K562 (cell line): Measurements from ENCODE around the gene HTR3E. TPM values are rescaled to one million over a fixed set of nuclear protein-coding genes. Genes with fewer than 3 reads are reported as not detected.

Experiments
- EZH2 ChIP-seq: IDR thresholded peaks from 2 replicates; pipeline ENCODE4 v1.6.1; 2012; ENCODE audit warnings: low read depth, mild to moderate bottlenecking, inconsistent platforms, low read length, borderline replicate concordance
- ILF3 ChIP-seq: fragments of 450-650 bp; IDR thresholded peaks from 2 replicates; pipeline ENCODE4 v1.6.1; 2018; ENCODE audit warnings: antibody characterized with exemption, mild to moderate bottlenecking, moderate library complexity, borderline replicate concordance
- KDM2B ChIP-seq: fragments of 250-450 bp; sonication (Bioruptor Pico); IDR thresholded peaks from 2 replicates; pipeline ENCODE4 v1.8.0; 2021; ENCODE audit warnings: mild to moderate bottlenecking, moderate library complexity
- MTA3 ChIP-seq: fragments of 450-650 bp; formaldehyde crosslinking; IDR thresholded peaks from 2 replicates; pipeline ENCODE4 v1.6.1; 2017; ENCODE audit warnings: mild to moderate bottlenecking, borderline replicate concordance
- OTX1 ChIP-seq: fragments of 450-650 bp; formaldehyde crosslinking; IDR thresholded peaks from 2 replicates; pipeline ENCODE4 v1.4.0; 2022; ENCODE audit warnings: mild to moderate bottlenecking
- SETDB1 ChIP-seq: IDR thresholded peaks from one replicate; pipeline ENCODE4 v1.6.1; 2012; ENCODE audit warnings: low read length, control low read depth, inconsistent platforms
- TAF9B ChIP-seq: fragments of 450-650 bp; IDR thresholded peaks from 2 replicates; pipeline ENCODE4 v1.6.1; 2018; ENCODE audit warnings: mild to moderate bottlenecking; ENCODE audit not compliant: partially characterized antibody
- TCF7 ChIP-seq: sonication (generic); IDR thresholded peaks from 2 replicates; pipeline ENCODE4 v1.6.1; 2016; ENCODE audit warnings: antibody characterized with exemption, borderline replicate concordance
- TRIM24 ChIP-seq, 2 experiments: fragments of 450-650 bp; IDR thresholded peaks; 2 replicates each; pipeline ENCODE4 v1.6.1; 2016
- ZNF217 ChIP-seq: sonication (generic); formaldehyde crosslinking; IDR thresholded peaks from 2 replicates; pipeline ENCODE4 v1.8.0; 2022; ENCODE audit warnings: mild to moderate bottlenecking, missing genetic modification reagents
- ZNF696 ChIP-seq: fragments of 250-450 bp; sonication (Bioruptor Pico); conservative IDR thresholded peaks from 2 replicates; pipeline ENCODE4 v1.4.0; 2020; ENCODE audit warnings: mild to moderate bottlenecking, moderate library complexity
- polyA plus RNA-seq, 8 experiments: library from polyadenylated mRNA; depleted of rRNA in 4 of 8; stranded (reverse) in 5 of 8; unstranded in 3 of 8; fragments of >200 nt; fragmentation: Nextera tagmentation in 2 of 8; fragmentation: Illumina TruSeq in 1 of 8; extraction: Ambion mirVana in 2 of 8; extraction: Trizol in 1 of 8; gene quantifications; 2 replicates each; pipeline versions ENCODE4 v1.2.1 to v1.2.3, GENCODE V29; 2011 to 2014; ENCODE audit warnings: inconsistent platforms in 1 of 8, missing spikeins in 1 of 8
- total RNA-seq, 7 experiments: library from RNA; depleted of rRNA in 6 of 7; stranded (reverse); fragments of >200 nt in 6 of 7; fragmentation: Illumina TruSeq in 2 of 7; extraction: Trizol in 2 of 7; gene quantifications; 2 replicates each; pipeline versions ENCODE4 v1.2.1 to v1.2.3, GENCODE V29; 2011 to 2021; ENCODE audit warnings: low replicate concordance in 1 of 7
- TF ChIP-seq, protein P1 (sequence below), 2 experiments: fragments of 450-650 bp; IDR thresholded peaks; 2 replicates each; pipeline ENCODE4 v1.6.1; 2018; ENCODE audit warnings: mild to moderate bottlenecking in 2 of 2, low read depth in 1 of 2; ENCODE audit not compliant: partially characterized antibody in 2 of 2
- TF ChIP-seq, protein P2 (sequence below): sonication (generic); formaldehyde crosslinking; IDR thresholded peaks from 2 replicates; pipeline ENCODE4 v1.8.1; 2023; ENCODE audit warnings: missing genetic modification reagents, mild to moderate bottlenecking, borderline replicate concordance
- TF ChIP-seq, protein P3 (sequence below): fragments of 450-650 bp; IDR thresholded peaks from 2 replicates; pipeline ENCODE4 v1.6.1; 2016; ENCODE audit warnings: antibody characterized with exemption

HTR3E gene
- total and polyA plus RNA-seq, 9 of the 15 experiments (the other 6 are each of a cell fraction or from before 2014, with no cell fraction given) = not detected

DNA sequence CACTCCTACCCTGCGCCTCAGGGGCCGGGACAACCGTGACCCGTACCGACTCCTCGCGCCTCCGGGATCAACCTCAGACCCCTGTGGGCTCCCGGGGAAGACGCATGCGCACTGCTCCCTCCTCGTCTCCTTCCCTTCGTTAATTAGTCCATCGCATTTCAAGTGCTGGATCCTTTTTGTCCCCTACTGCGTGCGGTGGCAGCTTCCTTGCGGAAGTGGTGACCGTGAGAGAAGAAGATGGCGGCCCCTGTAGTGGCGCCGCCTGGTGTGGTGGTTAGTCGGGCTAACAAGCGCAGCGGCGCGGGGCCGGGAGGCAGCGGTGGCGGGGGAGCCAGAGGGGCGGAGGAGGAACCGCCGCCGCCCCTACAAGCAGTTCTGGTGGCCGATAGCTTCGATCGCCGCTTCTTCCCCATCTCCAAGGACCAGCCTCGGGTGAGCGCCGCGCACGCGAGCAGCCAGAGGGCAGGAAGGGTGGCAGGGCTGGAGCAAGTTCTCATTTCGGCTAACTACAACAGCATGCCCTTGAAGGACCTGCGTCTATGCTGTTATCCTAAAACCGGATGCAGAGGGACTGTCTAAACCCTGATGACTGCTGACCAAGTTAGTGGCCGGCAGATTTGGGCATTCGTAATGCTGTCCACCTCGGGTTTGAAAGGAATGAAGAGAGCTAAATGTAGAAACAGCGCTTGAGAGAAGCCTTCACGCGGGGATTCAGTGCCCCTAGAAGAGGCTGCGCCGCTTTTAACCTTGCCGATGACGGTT, 38.5 kb downstream of the HTR3E start, which contains the start of gene EIF2B5 (continued):
- TF ChIP-seq, protein P1, sequence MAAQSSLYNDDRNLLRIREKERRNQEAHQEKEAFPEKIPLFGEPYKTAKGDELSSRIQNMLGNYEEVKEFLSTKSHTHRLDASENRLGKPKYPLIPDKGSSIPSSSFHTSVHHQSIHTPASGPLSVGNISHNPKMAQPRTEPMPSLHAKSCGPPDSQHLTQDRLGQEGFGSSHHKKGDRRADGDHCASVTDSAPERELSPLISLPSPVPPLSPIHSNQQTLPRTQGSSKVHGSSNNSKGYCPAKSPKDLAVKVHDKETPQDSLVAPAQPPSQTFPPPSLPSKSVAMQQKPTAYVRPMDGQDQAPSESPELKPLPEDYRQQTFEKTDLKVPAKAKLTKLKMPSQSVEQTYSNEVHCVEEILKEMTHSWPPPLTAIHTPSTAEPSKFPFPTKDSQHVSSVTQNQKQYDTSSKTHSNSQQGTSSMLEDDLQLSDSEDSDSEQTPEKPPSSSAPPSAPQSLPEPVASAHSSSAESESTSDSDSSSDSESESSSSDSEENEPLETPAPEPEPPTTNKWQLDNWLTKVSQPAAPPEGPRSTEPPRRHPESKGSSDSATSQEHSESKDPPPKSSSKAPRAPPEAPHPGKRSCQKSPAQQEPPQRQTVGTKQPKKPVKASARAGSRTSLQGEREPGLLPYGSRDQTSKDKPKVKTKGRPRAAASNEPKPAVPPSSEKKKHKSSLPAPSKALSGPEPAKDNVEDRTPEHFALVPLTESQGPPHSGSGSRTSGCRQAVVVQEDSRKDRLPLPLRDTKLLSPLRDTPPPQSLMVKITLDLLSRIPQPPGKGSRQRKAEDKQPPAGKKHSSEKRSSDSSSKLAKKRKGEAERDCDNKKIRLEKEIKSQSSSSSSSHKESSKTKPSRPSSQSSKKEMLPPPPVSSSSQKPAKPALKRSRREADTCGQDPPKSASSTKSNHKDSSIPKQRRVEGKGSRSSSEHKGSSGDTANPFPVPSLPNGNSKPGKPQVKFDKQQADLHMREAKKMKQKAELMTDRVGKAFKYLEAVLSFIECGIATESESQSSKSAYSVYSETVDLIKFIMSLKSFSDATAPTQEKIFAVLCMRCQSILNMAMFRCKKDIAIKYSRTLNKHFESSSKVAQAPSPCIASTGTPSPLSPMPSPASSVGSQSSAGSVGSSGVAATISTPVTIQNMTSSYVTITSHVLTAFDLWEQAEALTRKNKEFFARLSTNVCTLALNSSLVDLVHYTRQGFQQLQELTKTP (IDR thresholded peaks at IDR 0.05; ENCODE audit: low read depth in 1 of 2, partially characterized antibody in 2 of 2) = peak in 1 of 2 experiments; percentile 34
- TF ChIP-seq, protein P2, sequence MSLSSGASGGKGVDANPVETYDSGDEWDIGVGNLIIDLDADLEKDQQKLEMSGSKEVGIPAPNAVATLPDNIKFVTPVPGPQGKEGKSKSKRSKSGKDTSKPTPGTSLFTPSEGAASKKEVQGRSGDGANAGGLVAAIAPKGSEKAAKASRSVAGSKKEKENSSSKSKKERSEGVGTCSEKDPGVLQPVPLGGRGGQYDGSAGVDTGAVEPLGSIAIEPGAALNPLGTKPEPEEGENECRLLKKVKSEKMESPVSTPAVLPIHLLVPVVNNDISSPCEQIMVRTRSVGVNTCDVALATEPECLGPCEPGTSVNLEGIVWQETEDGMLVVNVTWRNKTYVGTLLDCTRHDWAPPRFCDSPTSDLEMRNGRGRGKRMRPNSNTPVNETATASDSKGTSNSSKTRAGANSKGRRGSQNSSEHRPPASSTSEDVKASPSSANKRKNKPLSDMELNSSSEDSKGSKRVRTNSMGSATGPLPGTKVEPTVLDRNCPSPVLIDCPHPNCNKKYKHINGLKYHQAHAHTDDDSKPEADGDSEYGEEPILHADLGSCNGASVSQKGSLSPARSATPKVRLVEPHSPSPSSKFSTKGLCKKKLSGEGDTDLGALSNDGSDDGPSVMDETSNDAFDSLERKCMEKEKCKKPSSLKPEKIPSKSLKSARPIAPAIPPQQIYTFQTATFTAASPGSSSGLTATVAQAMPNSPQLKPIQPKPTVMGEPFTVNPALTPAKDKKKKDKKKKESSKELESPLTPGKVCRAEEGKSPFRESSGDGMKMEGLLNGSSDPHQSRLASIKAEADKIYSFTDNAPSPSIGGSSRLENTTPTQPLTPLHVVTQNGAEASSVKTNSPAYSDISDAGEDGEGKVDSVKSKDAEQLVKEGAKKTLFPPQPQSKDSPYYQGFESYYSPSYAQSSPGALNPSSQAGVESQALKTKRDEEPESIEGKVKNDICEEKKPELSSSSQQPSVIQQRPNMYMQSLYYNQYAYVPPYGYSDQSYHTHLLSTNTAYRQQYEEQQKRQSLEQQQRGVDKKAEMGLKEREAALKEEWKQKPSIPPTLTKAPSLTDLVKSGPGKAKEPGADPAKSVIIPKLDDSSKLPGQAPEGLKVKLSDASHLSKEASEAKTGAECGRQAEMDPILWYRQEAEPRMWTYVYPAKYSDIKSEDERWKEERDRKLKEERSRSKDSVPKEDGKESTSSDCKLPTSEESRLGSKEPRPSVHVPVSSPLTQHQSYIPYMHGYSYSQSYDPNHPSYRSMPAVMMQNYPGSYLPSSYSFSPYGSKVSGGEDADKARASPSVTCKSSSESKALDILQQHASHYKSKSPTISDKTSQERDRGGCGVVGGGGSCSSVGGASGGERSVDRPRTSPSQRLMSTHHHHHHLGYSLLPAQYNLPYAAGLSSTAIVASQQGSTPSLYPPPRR (CRISPR knock-in tag) = peak; percentile 78; the same call in 1 of the 2 replicates
- TF ChIP-seq, protein P3, sequence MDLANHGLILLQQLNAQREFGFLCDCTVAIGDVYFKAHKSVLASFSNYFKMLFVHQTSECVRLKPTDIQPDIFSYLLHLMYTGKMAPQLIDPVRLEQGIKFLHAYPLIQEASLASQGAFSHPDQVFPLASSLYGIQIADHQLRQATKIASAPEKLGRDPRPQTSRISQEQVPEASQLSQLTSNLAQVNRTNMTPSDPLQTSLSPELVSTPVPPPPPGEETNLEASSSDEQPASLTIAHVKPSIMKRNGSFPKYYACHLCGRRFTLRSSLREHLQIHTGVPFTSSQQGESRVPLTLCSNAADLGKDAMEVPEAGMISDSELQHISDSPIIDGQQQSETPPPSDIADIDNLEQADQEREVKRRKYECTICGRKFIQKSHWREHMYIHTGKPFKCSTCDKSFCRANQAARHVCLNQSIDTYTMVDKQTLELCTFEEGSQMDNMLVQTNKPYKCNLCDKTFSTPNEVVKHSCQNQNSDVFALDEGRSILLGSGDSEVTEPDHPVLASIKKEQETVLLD = peak; percentile 74; the same call in 1 of the 2 replicates
- TF ChIP-seq SETDB1 (no peak), OTX1 (CRISPR knock-in tag) (0 out of 2 replicates have a peak, but pooled peaks have one; percentile 60), ILF3 (no peak), ZNF217 (CRISPR knock-in tag) (no peak), TAF9B (peak; percentile 93), KDM2B (CRISPR knock-in tag) (no peak), TCF7 (0 out of 2 replicates have a peak, but pooled peaks have one; percentile 58), ZNF696 (no peak), MTA3 (peak; percentile 99), EZH2 (no peak), TRIM24 (IDR thresholded peaks at IDR 0.05) (peak in 1 of 2 experiments; percentile 47; a peak in 1 of 4 replicates)
